CD4-positive, alpha-beta memory T cell (primary cell): Measurements from ENCODE around the gene RNASE13. TPM values are rescaled to one million over a fixed set of nuclear protein-coding genes. Genes with fewer than 3 reads are reported as not detected.

Experiments
- CTCF ChIA-PET: fragments of 350-600 bp; sonication (Branson Sonifier 250); formaldehyde crosslinking; loops from one replicate; lab custom pipeline; 2021; ENCODE audit warnings: inconsistent platforms; ENCODE audit not compliant: partially characterized antibody; lab: Charles Lee
- POLR2A ChIA-PET: fragments of 350-600 bp; sonication (Branson Sonifier 250); formaldehyde crosslinking; loops from one replicate; lab custom pipeline; 2021; ENCODE audit not compliant: partially characterized antibody; lab: Charles Lee
- DNase-seq, 5 donors: peaks; one replicate each; pipeline versions ENCODE4 v3.0.0 to v3.0.0-alpha.2; 2020 to 2022; ENCODE audit warnings: mixed read lengths in 1 of 5
- H3K27ac ChIP-seq: one replicate; pipeline ENCODE4 v1.7.0; 2013; ENCODE audit warnings: low read depth, low read length
- H3K27me3 ChIP-seq: 2 replicates; pipeline ENCODE4 v1.7.0; 2013; ENCODE audit warnings: mild to moderate bottlenecking, low read length, moderate library complexity; ENCODE audit not compliant: insufficient read depth
- H3K36me3 ChIP-seq: 2 replicates; pipeline ENCODE4 v1.7.0; 2013; ENCODE audit warnings: mild to moderate bottlenecking, low read length, moderate library complexity; ENCODE audit not compliant: insufficient read depth
- H3K4me1 ChIP-seq: 2 replicates; pipeline ENCODE4 v1.7.0; 2013; ENCODE audit warnings: mild to moderate bottlenecking, low read length, moderate library complexity; ENCODE audit not compliant: insufficient read depth
- H3K4me3 ChIP-seq, 2 donors: one replicate each; pipeline ENCODE4 v1.7.0; 2013; ENCODE audit warnings: low read length in 2 of 2, mild to moderate bottlenecking in 1 of 2
- H3K9me3 ChIP-seq, 2 donors: one replicate each; pipeline ENCODE4 v1.7.0; 2013; ENCODE audit warnings: low read length in 2 of 2, control low read depth in 1 of 2; ENCODE audit not compliant: control insufficient read depth in 1 of 2
- H3K27ac Mint-ChIP-seq, 7 donors: one replicate each; pipeline ENCODE4 v1.8.0; 2020 to 2021; ENCODE audit warnings: mixed read lengths in 7 of 7, mild to moderate bottlenecking in 6 of 7, inconsistent platforms in 3 of 7, moderate library complexity in 3 of 7
- H3K27me3 Mint-ChIP-seq, 2 donors: one replicate each; pipeline ENCODE4 v1.8.0; 2020 to 2021; ENCODE audit warnings: mixed read lengths in 2 of 2
- H3K36me3 Mint-ChIP-seq, 2 donors: one replicate each; pipeline ENCODE4 v1.8.0; 2020 to 2021; ENCODE audit warnings: mixed read lengths in 2 of 2, inconsistent platforms in 1 of 2, mild to moderate bottlenecking in 1 of 2
- H3K4me1 Mint-ChIP-seq, 4 donors: one replicate each; pipeline ENCODE4 v1.8.0; 2020 to 2021; ENCODE audit warnings: mixed read lengths in 4 of 4, mild to moderate bottlenecking in 1 of 4
- H3K4me3 Mint-ChIP-seq, 8 donors: one replicate each; pipeline ENCODE4 v1.8.0; 2020 to 2021; ENCODE audit warnings: mixed read lengths in 8 of 8, mild to moderate bottlenecking in 7 of 8, moderate library complexity in 6 of 8, inconsistent platforms in 3 of 8
- H3K9me3 Mint-ChIP-seq, 8 donors: one replicate each; pipeline ENCODE4 v1.8.0; 2020 to 2021; ENCODE audit warnings: mixed read lengths in 8 of 8, mild to moderate bottlenecking in 5 of 8, inconsistent platforms in 3 of 8, moderate library complexity in 1 of 8
- intact Hi-C: fragments of 100-400 bp; cut with micrococcal nuclease; formaldehyde crosslinking; loops from one replicate; pipeline ENCODE4 v1.15.1; 2023
- polyA plus RNA-seq, 2 donors: library from polyadenylated mRNA; unstranded; fragments of 300-500 nt; fragmentation: Illumina TruSeq; gene quantifications; one replicate each; pipeline ENCODE4 v1.2.3, GENCODE V29; 2021
- total RNA-seq, 2 experiments: library from RNA; stranded (reverse); gene quantifications; one replicate each; pipeline ENCODE4 v1.2.3, GENCODE V29; 2021

RNASE13 gene
- total and polyA plus RNA-seq, 4 experiments from 2014 or later, result not detected

DNA sequence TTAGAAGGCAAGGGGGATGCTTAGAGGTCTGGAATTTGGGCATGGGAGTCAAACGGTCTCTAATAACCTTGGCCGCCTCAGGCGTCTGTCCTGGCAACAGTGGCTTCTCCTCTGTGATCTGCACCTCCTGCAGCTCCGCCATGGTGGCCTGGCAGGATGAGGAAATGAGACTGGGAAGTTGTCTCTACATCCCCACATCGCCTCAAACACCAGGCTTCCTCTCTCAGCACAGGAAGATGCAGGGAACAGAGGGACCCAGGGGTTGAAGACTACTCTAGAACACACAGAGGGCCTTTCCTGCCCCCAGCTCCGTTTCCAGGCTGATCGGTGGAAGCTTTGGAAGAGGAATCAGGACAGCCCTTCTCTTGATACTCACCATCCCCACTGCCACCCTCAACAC lies 11.4 kb downstream of the RNASE13 start:
- POLR2A ChIA-PET, result interaction anchor here (0.7 to 2.5 kb wide), 5 partner anchors 8 to 81 kb away, joined by 3 to 18 read pairs (median 5); no protein-coding TSS in a partner anchor
- no peak for DNase-seq
- Histone ChIP-seq H3K36me3 (no peaks in the 10 kb centered on the region), H3K4me3 (no peak overlapping the region), H3K27ac (no peak overlapping the region), H3K27me3 (no peaks in the 10 kb centered on the region), H3K9me3 (no peaks in the 10 kb centered on the region), H3K4me1 (peaks cover 20% of the 10 kb centered on the region)
- H3K27me3 Mint-ChIP-seq, result no peaks in the 10 kb centered on the region
- intact Hi-C loops, result no loop called here
- H3K27ac Mint-ChIP-seq, result peak overlapping the region in 2 of 7 donors; percentile 56 to 83
- peak overlapping the region; percentile 53 to 91 (median 86) for H3K4me3 Mint-ChIP-seq
- peaks cover 31 to 32% of the 10 kb centered on the region in 2 donors for H3K36me3 Mint-ChIP-seq
- peaks cover 12 to 33% (median 22%) of the 10 kb centered on the region in 4 donors for H3K4me1 Mint-ChIP-seq
- CTCF ChIA-PET, result interaction anchor here (1.1 to 2.6 kb wide), 4 partner anchors 9 to 81 kb away, joined by 4 to 34 read pairs (median 6); no protein-coding TSS in a partner anchor
- peaks cover 0 to 2% (median 0%) of the 10 kb centered on the region in 8 donors for H3K9me3 Mint-ChIP-seq

DNA sequence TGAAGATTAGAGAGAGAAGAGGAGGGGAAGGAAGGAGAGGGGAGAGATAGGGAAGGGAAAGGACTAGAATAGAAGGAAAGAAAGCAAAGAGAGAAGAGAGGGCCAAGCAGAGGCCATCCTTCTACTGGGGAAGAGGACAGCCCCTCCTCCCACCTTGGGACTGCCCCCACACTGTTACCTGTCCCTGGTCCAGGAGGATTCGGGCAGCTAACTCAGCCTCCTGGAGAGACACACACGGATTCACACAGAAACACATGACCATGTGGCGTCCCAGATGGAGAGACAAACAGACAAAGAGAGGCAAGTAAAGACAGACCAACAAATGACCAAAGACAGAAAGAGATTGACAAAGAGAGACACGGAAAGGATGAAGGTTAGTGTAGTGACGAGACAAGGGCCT lies 11.9 kb downstream of the RNASE13 start:
- no peaks in the 10 kb centered on the region for H3K27me3 ChIP-seq
- Mint-ChIP-seq H3K27ac (peak overlapping the region in 3 of 7 donors; percentile 4 to 56 (median 19)), H3K4me3 (peak overlapping the region; percentile 13 to 91 (median 68)), H3K36me3 (peaks cover 31 to 37% of the 10 kb centered on the region in 2 donors), H3K9me3 (peaks cover 0 to 2% (median 0%) of the 10 kb centered on the region in 8 donors), H3K27me3 (no peaks in the 10 kb centered on the region), H3K4me1 (peaks cover 12 to 33% (median 22%) of the 10 kb centered on the region in 4 donors)
- DNase-seq, result no peak
- H3K4me3 ChIP-seq, result no peak overlapping the region
- intact Hi-C loops, result no loop called here
- POLR2A ChIA-PET, result interaction anchor here (0.9 to 2.5 kb wide), 3 partner anchors 8 to 82 kb away, joined by 3 to 18 read pairs (median 5); no protein-coding TSS in a partner anchor
- CTCF ChIA-PET, result interaction anchor here (2.6 to 15.6 kb wide), 2 partner anchors 8 to 83 kb away, joined by 34 to 399 read pairs; partner anchors contain the start of gene TMEM253
- H3K9me3 ChIP-seq, result no peaks in the 10 kb centered on the region
- H3K36me3 ChIP-seq, result no peaks in the 10 kb centered on the region
- H3K4me1 ChIP-seq, result peaks cover 20% of the 10 kb centered on the region
- no peak overlapping the region for H3K27ac ChIP-seq

DNA sequence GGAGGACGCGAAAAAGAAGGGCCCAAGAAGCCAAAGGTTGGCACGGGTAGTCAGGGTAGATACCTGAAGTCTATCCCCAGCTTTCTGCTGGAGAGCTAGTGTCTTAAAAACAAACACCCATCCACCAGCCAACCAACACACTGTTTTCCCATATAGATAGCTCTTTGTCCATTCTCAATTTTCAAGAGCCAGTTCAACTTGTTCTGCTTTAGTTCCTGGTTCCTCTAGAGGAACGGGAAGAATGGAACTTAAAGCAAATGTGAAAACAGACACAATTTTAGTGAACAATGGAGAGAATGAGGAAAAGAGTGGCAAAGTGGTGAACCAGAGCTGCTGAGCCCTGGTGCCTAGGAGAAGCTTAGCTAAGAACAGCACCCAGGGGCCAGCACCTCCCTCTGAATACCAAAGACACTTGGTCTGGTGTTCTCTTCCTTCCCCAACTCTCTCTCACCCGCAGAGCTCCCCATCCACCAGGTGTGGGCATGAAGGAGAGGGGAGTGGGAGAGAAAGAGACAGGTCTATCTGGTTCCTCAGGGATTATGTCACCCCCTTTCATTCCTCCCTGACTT lies 13.5 kb downstream of the RNASE13 start:
- Histone ChIP-seq H3K36me3 (no peaks in the 10 kb centered on the region), H3K9me3 (no peaks in the 10 kb centered on the region), H3K27me3 (no peaks in the 10 kb centered on the region), H3K27ac (no peak overlapping the region), H3K4me3 (no peak overlapping the region), H3K4me1 (peaks cover 20% of the 10 kb centered on the region)
- Mint-ChIP-seq H3K4me3 (no peak overlapping the region), H3K9me3 (peaks cover 0 to 2% (median 0%) of the 10 kb centered on the region in 8 donors), H3K36me3 (peaks cover 39 to 45% of the 10 kb centered on the region in 2 donors), H3K27me3 (no peaks in the 10 kb centered on the region), H3K27ac (peak overlapping the region in 1 of 7 donors; percentile 49), H3K4me1 (peaks cover 12 to 28% (median 19%) of the 10 kb centered on the region in 4 donors)
- ChIA-PET POLR2A (interaction anchor here (1.0 kb wide), 1 partner anchor 9 kb away, joined by 3 read pairs; the partner anchor contains the start of gene TPPP2), CTCF (interaction anchor here (0.5 to 15.6 kb wide), 7 partner anchors 9 to 254 kb away, joined by 3 to 399 read pairs (median 3); partner anchors contain the start of genes RNASE7 and TMEM253)
- DNase-seq, result no peak
- intact Hi-C loops, result no loop called here

DNA sequence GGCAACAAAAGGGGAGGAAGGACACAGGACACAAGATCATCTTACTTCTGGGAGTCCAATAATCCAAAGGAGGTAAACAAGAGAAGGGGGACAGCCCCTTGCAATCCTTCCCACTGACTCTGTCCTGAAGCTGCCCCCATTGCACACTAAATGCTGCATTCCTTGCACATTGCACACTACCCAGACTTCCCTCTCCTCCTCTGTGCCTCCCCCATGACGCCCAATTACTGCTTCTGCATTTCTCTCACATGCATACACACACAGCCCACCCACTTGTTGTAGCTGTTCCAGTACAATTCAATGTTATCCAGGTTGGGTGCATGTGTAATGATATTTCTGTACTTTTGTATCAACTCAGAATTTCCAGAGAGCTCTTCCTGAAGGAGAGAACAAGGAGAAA lies 15.2 kb downstream of the RNASE13 start:
- H3K27ac Mint-ChIP-seq, result no peak overlapping the region
- H3K4me3 Mint-ChIP-seq, result no peak overlapping the region
- Histone ChIP-seq H3K9me3 (no peaks in the 10 kb centered on the region), H3K4me3 (no peak overlapping the region), H3K27me3 (no peaks in the 10 kb centered on the region), H3K27ac (no peak overlapping the region), H3K4me1 (peaks cover 18% of the 10 kb centered on the region), H3K36me3 (no peaks in the 10 kb centered on the region)
- ChIA-PET CTCF (interaction anchor here (0.8 to 15.6 kb wide), 7 partner anchors 13 to 87 kb away, joined by 3 to 399 read pairs (median 138); partner anchors contain the start of genes RNASE13, RNASE7, TMEM253 and TPPP2), POLR2A (no interaction called here)
- DNase-seq, result no peak
- peaks cover 0 to 2% (median 0%) of the 10 kb centered on the region in 8 donors for H3K9me3 Mint-ChIP-seq
- peaks cover 0 to 1% of the 10 kb centered on the region in 2 donors for H3K27me3 Mint-ChIP-seq
- intact Hi-C loops, result no loop called here
- peaks cover 39 to 42% of the 10 kb centered on the region in 2 donors for H3K36me3 Mint-ChIP-seq
- H3K4me1 Mint-ChIP-seq, result peaks cover 11 to 25% (median 18%) of the 10 kb centered on the region in 4 donors

DNA sequence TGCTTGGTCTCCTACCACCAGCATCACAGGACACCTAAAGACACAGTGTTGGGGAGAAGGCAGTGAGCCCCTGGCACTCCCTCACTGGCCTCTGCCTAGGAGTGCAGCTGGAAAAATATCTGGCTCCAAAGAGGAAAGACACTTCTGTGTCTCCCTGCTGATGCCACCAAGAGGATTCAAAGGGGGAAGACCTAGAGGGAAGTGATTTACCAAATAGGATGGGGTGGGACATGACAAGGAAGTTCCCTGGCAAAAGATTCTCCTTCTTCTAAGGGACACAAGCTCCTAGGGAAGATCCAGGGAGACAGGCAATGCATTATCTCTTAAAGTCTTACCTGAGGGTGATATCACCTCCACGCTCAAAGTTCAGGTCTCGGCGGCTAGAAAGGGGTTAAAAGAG lies 15.8 kb downstream of the RNASE13 start:
- H3K4me3 Mint-ChIP-seq, result no peak overlapping the region
- Histone ChIP-seq H3K36me3 (no peaks in the 10 kb centered on the region), H3K4me3 (no peak overlapping the region), H3K4me1 (peaks cover 12% of the 10 kb centered on the region), H3K27me3 (no peaks in the 10 kb centered on the region), H3K27ac (no peak overlapping the region), H3K9me3 (no peaks in the 10 kb centered on the region)
- CTCF ChIA-PET, result interaction anchor here (1.0 to 15.6 kb wide), 7 partner anchors 14 to 87 kb away, joined by 3 to 399 read pairs (median 138); partner anchors contain the start of genes RNASE13, RNASE7, TMEM253 and TPPP2
- H3K27ac Mint-ChIP-seq, result no peak overlapping the region
- no peaks in the 10 kb centered on the region for H3K9me3 Mint-ChIP-seq
- peaks cover 39% of the 10 kb centered on the region in 2 donors for H3K36me3 Mint-ChIP-seq
- POLR2A ChIA-PET, result interaction anchor here (5.4 kb wide), 1 partner anchor 85 kb away, joined by 52 read pairs; no protein-coding TSS in a partner anchor
- H3K4me1 Mint-ChIP-seq, result peaks cover 8 to 19% (median 12%) of the 10 kb centered on the region in 4 donors
- no peak for DNase-seq
- H3K27me3 Mint-ChIP-seq, result peaks cover 0 to 1% of the 10 kb centered on the region in 2 donors
- intact Hi-C loops, result no loop called here

DNA sequence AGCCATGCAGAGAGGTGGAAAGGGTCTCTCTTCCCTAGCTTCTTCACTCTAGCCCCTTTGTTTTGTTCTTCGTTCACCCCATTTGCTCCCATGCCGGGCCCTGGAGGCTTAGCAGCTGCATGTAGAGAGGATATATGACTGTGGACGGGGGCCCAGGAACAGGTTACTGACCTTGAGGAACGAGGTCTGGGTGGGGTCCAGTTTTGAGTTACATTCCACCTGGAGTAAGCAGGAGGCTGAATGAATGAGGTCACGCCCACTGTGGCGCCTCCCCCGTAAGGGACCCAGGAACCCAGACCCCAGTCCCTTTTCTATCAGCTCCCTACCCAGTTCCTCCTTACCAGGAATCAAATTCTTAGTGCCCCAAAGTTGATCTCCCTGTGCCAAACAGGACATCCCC lies 16.3 kb downstream of the RNASE13 start:
- no peak for DNase-seq
- Mint-ChIP-seq H3K4me3 (no peak overlapping the region), H3K36me3 (peaks cover 39% of the 10 kb centered on the region in 2 donors), H3K27ac (no peak overlapping the region), H3K27me3 (peaks cover 0 to 1% of the 10 kb centered on the region in 2 donors), H3K4me1 (peaks cover 6 to 14% (median 10%) of the 10 kb centered on the region in 4 donors), H3K9me3 (no peaks in the 10 kb centered on the region)
- Histone ChIP-seq H3K36me3 (no peaks in the 10 kb centered on the region), H3K27me3 (no peaks in the 10 kb centered on the region), H3K4me3 (no peak overlapping the region), H3K9me3 (no peaks in the 10 kb centered on the region), H3K27ac (no peak overlapping the region), H3K4me1 (peaks cover 7% of the 10 kb centered on the region)
- CTCF ChIA-PET, result interaction anchor here (0.6 to 15.6 kb wide), 8 partner anchors 14 to 88 kb away, joined by 3 to 399 read pairs (median 72); partner anchors contain the start of genes RNASE13, RNASE7, TMEM253 and TPPP2
- POLR2A ChIA-PET, result interaction anchor here (5.4 kb wide), 1 partner anchor 86 kb away, joined by 52 read pairs; no protein-coding TSS in a partner anchor
- intact Hi-C loops, result no loop called here
